Skin of body (tissue), 2 donors: ENCODE data around the gene SLC22A31. TPM values are rescaled to one million over a fixed set of nuclear protein-coding genes. Genes with fewer than 3 reads are reported as not detected.

Experiments
- DNase-seq: peaks from one replicate; lab custom pipeline; 2025; lab: John Stamatoyannopoulos, UW
- total RNA-seq: library from RNA; depleted of rRNA; stranded (reverse); fragments of >200 nt; gene quantifications from one replicate; pipeline ENCODE4 v1.2.3, GENCODE V29; 2014

The SLC22A31 gene
- total RNA-seq, 1 donor from 2014 or later = 2.6 TPM

GRCh38 chr16:89150981-89151380, 49.4 kb downstream of the SLC22A31 start:
- no peak for DNase-seq

GRCh38 chr16:89150090-89150835, 50.1 kb downstream of the SLC22A31 start:
- no peak for DNase-seq

GRCh38 chr16:89149386-89149785, 51.0 kb downstream of the SLC22A31 start:
- DNase-seq = no peak

- DNase-seq = no peak
Observed at GRCh38 chr16:89147085-89147817, 53.1 kb downstream of the SLC22A31 start.

- DNase-seq = no peak
Observed at GRCh38 chr16:89146211-89147005, 53.9 kb downstream of the SLC22A31 start.

Other genes starting within 250 kb of the SLC22A31 start
- 1.7 TPM for gene CBFA2T3, start 223.3 kb downstream of the SLC22A31 start, total RNA-seq
- 16.5 TPM for gene ACSF3, start 106.7 kb downstream of the SLC22A31 start, total RNA-seq
- gene CDH15, start 28.8 kb downstream of the SLC22A31 start, total RNA-seq = 4.9 TPM
- 4.7 TPM for gene ZNF778, start 17.2 kb upstream of the SLC22A31 start, total RNA-seq